ENCODE results near the gene ATP13A4.

DNA sequence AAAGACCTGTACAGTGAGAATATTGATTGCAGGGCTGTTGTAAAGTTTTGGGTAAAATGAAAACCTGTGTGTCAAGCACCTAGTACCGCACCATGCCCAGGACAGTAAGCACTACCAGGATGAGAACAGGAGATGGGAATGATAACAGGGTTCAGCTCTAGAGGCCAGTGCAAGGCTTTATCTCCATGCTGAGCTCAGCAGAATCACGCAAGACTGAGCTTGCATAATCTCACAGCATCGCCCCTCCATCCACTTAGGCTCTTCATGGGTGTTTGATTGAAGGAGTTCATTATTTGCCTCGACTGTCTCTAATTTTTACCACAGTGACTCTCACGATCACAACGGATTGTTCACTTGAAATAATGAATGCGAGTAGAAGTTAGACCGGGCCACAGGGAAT is 179.1 kb downstream of the ATP13A4 start:
- TF ChIP-seq, protein P1, sequence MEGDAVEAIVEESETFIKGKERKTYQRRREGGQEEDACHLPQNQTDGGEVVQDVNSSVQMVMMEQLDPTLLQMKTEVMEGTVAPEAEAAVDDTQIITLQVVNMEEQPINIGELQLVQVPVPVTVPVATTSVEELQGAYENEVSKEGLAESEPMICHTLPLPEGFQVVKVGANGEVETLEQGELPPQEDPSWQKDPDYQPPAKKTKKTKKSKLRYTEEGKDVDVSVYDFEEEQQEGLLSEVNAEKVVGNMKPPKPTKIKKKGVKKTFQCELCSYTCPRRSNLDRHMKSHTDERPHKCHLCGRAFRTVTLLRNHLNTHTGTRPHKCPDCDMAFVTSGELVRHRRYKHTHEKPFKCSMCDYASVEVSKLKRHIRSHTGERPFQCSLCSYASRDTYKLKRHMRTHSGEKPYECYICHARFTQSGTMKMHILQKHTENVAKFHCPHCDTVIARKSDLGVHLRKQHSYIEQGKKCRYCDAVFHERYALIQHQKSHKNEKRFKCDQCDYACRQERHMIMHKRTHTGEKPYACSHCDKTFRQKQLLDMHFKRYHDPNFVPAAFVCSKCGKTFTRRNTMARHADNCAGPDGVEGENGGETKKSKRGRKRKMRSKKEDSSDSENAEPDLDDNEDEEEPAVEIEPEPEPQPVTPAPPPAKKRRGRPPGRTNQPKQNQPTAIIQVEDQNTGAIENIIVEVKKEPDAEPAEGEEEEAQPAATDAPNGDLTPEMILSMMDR (conservative IDR thresholded peaks at IDR 0.05), result no peak
- TF ChIP-seq EZH2 (IDR thresholded peaks at IDR 0.05; ENCODE audit: low read depth), result no peak

Data from PC-9 (cell line).